Measurements from ENCODE around the gene ZDBF2.
"Not testable (repeated sequence)": the region's sequence is repeated elsewhere in the genome, so short reads cannot be mapped to it uniquely, and the experiment has no call there.

The ZDBF2 gene

DNA sequence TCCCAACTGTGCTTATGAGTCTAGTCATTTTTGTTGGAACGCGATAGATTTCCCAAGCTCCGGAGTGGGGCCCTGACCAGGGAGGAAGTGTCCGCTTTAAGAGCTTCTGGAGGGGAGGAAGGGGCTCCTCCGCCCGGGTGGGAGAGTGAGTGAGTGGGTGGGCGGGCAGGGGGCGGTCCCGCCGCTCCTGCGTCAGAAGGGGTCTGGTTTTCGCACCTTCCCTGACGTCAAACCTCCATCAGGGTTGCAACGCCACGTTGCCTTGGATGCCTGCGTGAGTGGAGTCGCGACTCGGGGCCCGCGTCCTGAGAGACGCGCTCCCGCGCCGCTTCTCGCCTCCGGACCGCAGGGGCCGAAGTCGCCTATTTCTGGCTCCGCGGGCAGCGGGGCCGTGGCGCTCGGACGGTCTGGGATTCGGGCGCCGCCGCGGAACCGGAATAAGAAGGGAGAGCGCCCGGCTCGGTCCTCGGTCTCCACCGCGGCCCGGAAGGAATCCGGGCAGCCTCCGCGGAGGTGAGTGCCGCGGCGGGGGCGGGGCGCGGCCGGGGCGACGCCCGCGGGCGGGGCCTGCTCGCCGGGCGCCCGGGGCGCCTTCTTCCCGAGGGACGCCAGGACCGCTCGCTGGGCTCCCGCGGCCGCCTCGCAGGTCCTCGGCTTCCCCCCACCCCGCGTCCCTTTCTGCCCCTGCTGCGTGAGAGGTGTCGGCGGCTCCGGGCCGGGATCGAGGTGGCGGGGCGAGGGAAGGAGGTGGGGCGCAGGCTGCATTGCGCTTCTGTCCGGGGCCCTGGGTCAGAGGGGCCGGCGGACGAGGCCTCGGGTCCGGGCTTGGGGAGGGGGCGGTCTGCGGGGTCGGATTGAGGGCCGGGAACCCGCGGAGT, at the start of gene ZDBF2:
Gene ZDBF2 (plus strand): TSS at position 230 of the 878 bp plus-strand sequence. CDS start 7,187 bp downstream, outside the sequence.
- no peak for DNase-seq

DNA sequence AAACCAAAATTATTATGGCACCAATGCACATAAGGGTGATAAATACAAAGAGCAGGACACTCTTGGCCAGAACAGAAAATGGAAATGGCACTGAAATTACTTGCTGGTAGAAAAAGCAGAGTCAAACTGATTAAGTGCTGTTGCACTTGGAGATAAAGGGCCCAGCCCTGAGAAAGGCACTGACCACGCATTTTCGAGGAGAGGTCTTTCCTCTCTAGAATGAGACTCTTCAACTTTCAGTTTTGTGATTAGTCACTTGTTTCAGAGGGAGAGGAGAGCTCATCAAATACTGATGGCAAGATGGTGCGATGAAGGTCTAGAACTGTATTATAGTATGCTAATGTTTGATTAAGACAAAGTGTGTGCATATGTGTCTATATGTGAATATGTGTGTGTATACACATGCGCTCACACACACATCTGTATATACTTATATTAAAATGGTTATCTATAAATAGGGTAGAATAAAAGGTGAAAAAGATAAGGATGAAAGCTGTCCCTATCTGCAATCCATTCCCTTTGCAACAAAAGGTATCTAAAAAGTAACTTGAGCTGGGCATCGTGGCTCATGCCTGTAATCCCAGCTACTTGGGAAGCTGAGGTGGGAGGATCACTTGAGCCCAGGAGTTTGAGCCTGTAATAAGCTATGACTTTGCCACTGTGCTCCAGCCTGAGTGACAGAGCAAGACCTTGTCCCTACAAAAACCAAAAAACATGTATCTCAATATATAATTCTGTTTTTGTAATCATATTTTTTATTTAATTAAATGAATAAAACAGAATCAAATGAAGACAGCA, 48.8 kb upstream of the ZDBF2 start:
- DNase-seq: no peak

DNA sequence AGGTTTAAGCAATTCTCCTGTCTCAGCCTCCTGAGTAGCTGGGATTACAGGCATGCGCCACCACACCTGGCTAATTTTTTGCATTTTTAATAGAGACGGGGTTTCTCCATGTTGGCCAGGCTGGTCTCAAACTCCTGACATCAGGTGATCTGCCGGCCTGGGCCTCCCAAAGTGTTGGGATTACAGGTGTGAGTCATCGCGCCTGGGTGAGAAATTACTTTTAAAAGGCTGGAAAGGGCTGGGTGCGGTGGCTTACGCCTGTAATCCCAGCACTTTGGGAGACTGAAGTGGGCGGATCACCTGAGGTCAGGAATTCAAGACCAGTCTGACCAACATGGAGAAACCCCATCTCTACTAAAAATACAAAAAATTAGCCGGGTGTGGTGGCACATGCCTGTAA, 45.8 kb upstream of the ZDBF2 start:
- not testable (repeated sequence) for DNase-seq

- DNase-seq: no peak
Observed at GRCh38 chr2:206229642-206230041, 44.8 kb upstream of the ZDBF2 start.

DNA sequence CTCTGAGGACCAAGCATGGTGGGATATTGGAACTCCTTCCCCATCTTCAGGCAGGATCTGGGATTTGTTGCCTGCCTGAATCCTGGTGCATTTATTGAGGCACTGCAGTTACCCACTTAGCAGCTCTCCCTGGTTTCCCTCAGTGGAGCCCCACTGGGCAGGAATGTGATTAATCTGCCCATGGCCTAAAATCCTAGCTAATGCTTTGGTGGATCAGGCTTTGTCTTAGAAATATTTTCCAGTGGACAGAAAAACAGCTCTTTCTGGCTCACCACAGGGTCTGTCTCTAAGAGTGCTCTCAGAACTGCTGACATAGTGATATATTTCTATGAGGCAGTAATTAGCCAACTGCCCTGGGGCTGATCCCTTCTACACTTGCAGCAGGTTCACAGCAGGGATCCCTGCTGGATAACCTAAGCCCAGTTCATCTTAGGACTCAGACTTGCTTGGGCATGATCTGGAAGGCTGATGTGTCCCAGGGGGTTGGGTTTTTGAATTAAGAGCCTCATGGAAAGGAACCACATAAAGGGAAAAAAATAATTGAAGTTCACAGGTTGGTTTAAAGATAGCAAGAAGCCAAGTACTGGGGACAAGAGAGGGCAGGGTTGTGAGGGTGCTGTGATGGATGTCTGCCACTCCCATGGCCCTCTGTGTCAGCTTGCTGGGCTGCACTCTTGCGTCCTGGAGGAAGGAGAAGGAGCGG, 44.3 kb upstream of the ZDBF2 start:
- DNase-seq: no peak

GRCh38 chr2:206231669-206232286, 42.7 kb upstream of the ZDBF2 start:
- no peak for DNase-seq

GRCh38 chr2:206232287-206233035, 42.0 kb upstream of the ZDBF2 start:
- no peak for DNase-seq

- no peak for DNase-seq
Observed at GRCh38 chr2:206239157-206239556, 35.3 kb upstream of the ZDBF2 start.

- DNase-seq: no peak
Observed at GRCh38 chr2:206240327-206240726, 34.1 kb upstream of the ZDBF2 start.

DNA sequence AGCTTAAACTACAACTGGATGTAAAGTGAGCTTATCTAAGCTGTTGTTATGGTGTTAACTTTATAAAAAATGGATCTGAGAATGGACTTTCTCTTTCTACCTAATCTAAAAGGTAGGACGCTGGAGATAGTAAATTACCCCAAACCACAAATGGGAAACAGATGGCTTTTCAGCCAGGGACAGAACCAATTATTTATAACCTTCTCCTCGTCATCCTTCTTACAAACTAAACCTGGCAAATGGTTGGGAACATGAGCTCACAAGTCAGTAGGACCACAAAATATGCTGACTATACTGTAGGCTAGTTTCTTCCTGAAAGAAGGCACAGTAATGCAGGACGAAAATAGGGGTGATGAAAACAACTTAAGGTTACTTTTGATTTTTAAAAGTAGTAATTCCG, 32.7 kb upstream of the ZDBF2 start:
- no peak for DNase-seq

DNA sequence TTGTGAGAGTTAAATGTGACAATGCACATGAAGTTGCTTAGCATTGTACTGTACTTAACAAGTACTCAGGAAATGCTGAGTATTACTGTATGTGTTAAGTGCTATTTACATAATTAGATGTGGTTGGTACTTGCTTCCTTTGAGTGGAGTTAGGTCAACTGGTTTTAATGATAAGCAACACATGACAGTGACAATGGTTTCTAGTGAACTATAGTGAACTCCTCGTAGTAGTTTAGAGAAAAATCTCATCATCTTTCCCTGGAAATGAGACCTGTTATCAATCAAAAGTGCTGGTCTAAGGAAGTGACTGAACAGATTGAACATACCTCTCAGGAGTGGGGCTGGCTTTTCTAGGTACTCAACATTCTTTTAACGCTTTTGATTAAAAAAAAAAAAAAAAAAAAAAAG, 29.2 kb upstream of the ZDBF2 start:
- no peak for DNase-seq

DNA sequence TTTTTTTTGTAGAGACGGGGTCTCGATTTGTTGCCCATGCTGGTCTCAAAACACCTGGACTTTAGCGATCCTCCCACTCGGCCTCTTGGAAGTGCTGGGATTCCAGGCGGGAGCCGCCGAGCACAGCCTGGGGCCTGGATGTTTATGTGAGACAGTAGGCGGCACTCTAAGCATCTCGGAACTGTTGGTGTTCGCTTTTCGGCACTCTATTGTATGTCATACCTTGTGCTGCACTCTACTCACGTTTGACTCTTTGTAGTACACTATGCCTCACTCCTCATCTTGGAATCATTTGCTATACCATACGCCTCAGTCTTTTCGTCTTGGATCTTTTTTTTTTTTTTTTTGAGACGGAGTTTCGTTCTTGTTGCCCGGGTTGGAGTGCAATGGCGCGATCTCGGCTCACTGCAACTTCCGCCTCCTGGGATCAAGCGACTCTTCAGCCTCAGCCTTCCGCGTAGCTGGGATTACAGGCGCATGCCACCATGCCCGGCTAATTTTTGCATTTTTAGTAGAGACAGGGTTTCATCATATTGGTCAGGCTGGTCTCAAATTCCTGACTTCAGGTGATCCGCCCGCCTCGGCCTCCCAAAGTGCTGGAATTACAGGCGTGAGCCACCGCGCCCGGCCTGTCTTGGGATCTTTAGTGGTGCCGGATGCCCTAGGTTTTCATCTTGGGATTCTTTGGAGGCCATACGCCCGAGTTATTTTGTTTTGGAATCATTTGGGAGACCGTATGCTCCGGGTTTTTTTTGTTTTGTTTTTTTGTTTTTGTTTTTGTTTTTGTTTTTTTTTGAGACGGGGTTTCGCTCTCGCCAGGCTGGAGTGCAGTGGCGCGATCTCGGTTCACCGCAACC, 24.2 kb upstream of the ZDBF2 start:
- no peak for DNase-seq

DNA sequence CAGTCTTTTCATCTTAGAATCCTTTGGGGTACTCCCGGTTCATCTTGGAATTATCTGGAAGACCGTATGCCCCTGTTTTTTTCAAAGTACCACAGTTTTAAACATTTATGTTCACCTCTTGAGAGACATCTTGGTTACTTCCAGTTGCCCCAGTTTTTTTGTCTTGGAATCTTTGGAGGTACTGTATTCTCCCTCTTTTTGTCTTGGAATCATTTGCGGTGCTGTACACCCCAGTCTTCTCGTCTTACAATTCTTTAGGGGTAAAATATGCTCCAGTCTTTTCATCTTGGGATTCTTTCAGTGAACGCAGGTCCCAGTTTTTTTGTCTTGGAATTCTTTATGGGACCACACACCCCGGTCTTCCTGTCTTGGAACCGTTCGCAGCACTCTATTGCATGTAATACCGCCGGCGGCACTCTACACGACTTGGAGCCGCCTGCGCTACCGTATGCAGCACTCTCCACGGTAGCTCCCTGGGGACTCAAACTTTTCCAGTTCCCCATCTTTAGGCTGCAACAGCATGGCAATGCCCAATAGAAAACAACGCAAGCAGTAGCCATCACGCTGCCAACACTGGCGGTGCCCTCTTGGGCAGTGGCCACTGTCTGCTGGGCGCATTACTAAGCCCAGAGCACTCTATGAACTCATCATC, 21.2 kb upstream of the ZDBF2 start:
- DNase-seq: no peak

DNA sequence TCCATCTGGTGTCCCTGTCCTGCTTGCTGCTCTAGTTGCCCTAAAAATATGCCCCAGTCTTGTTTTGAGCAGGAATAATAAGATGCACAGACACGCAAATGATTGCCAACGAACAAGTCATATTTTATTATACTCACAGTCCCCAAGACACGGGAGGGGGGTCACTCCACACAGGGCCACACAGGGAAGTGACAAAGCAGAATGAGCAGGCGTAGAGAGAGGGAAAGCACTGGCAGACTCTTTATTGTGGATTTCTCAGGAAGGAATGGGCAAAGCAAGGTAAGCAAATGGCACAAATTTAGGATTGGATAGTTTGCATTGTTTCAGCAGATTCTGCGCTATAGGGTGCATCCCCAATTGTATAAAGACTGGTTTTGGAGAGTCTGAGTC, 20.7 kb upstream of the ZDBF2 start:
- no peak for DNase-seq

- no peak for DNase-seq
Observed at GRCh38 chr2:206255003-206255402, 19.5 kb upstream of the ZDBF2 start.

DNA sequence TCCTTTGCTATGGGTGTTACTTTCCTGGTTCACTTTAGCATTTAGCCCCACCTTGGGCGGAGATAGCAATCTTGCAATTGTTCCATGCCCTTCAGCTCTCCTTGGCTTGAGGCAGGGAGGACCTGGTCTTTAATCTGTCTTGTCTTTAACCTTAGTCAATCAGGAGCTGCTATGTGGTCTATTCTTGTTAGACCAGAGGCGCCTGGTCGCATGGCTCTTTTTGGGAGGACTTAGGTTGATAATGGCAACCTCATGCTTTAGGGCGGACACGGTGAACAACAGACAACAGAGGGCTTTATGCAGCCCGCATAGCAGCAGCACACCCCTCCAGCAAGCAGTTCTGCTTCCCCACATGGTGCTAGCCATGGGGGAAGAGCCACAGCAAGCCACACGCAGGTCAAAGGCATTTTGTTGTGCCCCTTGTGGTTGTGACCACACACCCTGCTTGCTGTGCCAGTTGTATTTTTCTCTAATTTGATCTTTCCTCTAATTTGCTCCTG, 17.7 kb upstream of the ZDBF2 start:
- no peak for DNase-seq

DNA sequence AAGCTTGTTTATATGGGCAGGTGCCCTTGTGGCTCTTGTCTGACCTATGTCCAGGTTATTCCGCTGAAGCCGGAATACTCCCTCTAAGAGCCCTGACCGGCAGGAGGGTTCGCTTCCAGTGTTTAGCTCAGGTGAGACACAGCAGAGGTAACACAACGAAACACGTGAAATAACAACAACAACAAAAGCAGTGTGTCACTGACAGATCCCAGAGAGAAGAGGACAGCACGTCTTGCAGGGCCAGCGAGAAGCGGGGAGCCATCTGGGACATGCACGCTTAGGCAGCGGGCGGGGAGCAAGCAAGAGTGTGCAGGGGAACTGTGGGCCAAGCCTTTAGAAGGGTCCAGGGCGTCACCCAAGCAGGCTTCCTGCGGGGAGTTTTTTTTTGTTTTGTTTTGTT, 17.1 kb upstream of the ZDBF2 start:
- DNase-seq: no peak

DNA sequence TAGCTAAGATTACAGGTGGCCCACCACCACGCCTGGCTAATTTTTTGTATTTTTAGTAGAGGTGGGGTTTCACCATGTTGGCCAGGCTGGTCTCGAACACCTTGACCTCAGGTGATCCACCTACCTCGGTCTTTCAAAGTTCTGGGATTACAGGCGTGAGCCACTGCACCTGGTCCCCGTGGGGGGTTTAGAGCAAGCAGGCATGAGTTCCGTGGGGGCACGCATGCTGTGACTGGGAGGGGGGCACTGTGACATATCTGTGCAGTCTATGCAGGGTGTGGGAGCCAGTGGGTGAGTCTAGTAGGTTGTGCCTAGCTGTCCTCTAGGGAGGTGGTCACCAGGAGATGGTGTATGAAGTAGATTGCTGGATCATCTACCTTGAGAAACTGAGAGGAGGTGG, 16.6 kb upstream of the ZDBF2 start:
- DNase-seq: no peak

DNA sequence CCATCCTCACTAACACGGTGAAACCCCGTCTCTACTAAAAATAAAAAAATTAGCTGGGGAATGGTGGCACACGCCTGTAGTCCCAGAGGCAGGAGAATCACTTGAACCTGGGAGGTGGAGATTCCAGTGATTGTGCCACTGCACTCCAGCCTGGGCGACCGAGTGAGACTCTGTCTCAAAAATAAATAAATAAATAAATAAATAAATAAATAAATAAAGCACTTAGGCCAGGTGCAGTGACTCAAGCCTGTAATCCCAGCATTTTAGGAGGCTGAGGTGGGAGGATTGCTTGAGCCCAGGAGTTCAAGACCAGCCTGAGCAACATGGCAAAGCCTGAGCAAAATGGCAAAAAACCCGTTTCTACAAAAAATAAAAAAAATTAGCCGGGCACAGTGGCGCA, 15.8 kb upstream of the ZDBF2 start:
- DNase-seq: not testable (repeated sequence)

DNA sequence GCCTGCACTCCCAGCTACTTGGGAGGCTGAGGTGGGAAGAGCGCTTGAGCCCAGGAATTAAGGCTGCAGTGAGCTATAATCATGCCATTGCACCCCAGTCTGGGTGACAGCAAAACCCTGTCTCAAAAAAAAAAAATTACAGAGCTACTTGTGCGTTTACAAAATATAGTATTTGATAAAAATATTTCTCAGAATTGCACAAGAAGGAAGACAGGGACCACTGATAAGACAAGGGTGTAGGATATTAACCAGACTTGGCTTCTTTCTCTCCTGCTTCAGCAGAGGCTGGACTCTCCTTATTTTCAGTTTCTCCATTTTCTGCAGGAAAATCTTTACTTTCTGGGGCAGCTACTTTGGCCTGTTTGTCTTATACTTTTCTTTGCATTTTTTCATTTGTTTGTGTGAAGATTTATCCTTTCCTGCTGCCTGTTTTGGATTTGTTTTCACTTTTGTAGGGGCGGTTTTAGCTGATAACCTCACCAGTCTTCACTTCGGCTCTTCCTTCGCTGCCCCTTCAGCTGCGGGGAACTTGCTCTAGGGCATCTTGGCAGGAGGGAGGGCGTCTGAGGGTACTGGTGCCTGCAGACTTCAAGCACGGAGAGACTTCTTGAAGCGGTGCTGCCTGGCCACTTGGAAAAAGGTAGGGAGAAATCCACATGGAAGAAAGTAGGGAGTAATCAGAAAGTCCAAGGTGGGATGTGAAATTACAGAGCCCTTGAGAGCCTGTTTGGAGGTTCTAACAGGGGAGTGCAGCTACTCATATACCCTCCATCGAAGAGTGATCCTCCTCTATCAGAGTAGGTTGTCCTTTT, 14.9 kb upstream of the ZDBF2 start:
- no peak for DNase-seq
